ENCODE data around the gene TBX10.
"Not testable (repeated sequence)": the region's sequence is repeated elsewhere in the genome, so short reads cannot be mapped to it uniquely, and the experiment has no call there.

The TBX10 gene

DNA sequence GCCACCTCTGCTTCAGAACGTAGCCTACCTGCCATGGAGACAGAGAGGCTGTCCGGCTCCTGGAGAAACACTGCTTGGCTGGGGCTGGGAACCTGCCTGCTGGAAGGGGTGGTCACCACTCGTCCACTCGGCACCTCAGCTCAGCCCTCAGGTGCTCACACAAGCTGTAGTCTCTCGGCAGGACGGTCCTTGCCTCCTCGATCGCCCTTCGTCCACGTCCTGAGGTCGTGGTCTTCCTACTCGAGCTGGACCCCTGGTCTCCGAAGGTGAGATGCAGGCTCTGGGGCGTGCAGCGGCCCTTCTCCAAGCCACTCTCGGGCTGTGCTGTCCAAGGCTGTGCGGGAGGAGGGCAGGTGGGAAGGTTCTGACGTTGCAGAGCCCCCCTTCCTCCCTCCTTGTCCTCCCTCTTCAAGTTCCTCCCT, at the start of gene TBX10:
Gene TBX10, minus strand, starts transcription at position 326 of the 422 bp plus-strand sequence. Its CDS starts 291 bp downstream, at position 35.
- Histone ChIP-seq H3K9me2 (replicated peaks; ENCODE audit: insufficient read depth, low read length) (no peaks in the 10 kb centered on the region), H3F3A (ENCODE audit: insufficient read depth) (0 out of 2 replicates have a peak, but pooled peaks cover 2% of the 10 kb centered on the region), H3K9me3 (ENCODE audit: insufficient read depth, low read length) (peaks cover 4% of the 10 kb centered on the region; the same call in 1 of the 2 replicates), H4K20me1 (ENCODE audit: low read depth, low read length) (no peaks in the 10 kb centered on the region), H3K79me2 (ENCODE audit: insufficient read depth, low read length) (no peaks in the 10 kb centered on the region), H3K36me3 (ENCODE audit: low read length) (no peaks in the 10 kb centered on the region), H3K9ac (ENCODE audit: low read length) (no peak within 1 kb of the TSS), H3K27ac (ENCODE audit: low read depth, low read length) (no peak within 1 kb of the TSS), H3K27me3 (ENCODE audit: low read length) (no peaks in the 10 kb centered on the region), H3K4me3 (ENCODE audit: insufficient read depth, low read length, poor library complexity, severe bottlenecking) (no peak within 1 kb of the TSS), H2AFZ (ENCODE audit: low read depth, low read length, severe bottlenecking) (no peak within 1 kb of the TSS), H3K4me2 (ENCODE audit: low read depth, low read length, poor library complexity, severe bottlenecking) (no peak within 1 kb of the TSS)
- TF ChIP-seq, protein P1, sequence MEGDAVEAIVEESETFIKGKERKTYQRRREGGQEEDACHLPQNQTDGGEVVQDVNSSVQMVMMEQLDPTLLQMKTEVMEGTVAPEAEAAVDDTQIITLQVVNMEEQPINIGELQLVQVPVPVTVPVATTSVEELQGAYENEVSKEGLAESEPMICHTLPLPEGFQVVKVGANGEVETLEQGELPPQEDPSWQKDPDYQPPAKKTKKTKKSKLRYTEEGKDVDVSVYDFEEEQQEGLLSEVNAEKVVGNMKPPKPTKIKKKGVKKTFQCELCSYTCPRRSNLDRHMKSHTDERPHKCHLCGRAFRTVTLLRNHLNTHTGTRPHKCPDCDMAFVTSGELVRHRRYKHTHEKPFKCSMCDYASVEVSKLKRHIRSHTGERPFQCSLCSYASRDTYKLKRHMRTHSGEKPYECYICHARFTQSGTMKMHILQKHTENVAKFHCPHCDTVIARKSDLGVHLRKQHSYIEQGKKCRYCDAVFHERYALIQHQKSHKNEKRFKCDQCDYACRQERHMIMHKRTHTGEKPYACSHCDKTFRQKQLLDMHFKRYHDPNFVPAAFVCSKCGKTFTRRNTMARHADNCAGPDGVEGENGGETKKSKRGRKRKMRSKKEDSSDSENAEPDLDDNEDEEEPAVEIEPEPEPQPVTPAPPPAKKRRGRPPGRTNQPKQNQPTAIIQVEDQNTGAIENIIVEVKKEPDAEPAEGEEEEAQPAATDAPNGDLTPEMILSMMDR (IDR thresholded peaks at IDR 0.05; ENCODE audit: insufficient read depth, low read length, poor library complexity, severe bottlenecking), result no peak
- no peak for TF ChIP-seq EZH2phosphoT487 (conservative IDR thresholded peaks at IDR 0.05; ENCODE audit: low read length)

DNA sequence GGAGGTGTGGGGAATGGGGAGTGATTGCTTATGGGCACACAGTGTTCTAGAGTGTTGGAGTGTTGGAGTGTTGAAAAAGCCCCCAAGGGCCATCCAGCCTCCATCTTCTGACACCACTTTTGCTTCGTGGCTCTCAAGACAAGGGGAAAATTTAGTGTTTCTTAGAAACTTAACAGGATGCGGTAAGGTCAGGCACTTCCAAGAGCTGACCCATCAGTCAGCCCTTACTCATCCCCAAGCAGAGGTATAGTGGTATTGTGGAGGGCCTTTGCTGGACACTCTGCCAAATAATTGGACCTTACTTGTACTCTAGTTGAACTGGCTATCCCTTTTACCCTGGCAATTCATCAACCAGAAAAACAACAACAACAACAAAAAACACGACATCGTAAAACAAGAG, 49.6 kb upstream of the TBX10 start:
- H3K27me3 ChIP-seq (ENCODE audit: low read length), result no peaks in the 10 kb centered on the region
- no peaks in the 10 kb centered on the region for H3K9me2 ChIP-seq (replicated peaks; ENCODE audit: insufficient read depth, low read length)
- H3K27ac ChIP-seq (ENCODE audit: low read depth, low read length), result no peak overlapping the region
- H2AFZ ChIP-seq (ENCODE audit: low read depth, low read length, severe bottlenecking), result no peak overlapping the region
- H3K79me2 ChIP-seq (ENCODE audit: insufficient read depth, low read length), result no peaks in the 10 kb centered on the region
- no peak for TF ChIP-seq EZH2phosphoT487 (conservative IDR thresholded peaks at IDR 0.05; ENCODE audit: low read length)
- TF ChIP-seq, protein P1 (IDR thresholded peaks at IDR 0.05; ENCODE audit: insufficient read depth, low read length, poor library complexity, severe bottlenecking), result no peak
- no peak overlapping the region for H3K4me2 ChIP-seq (ENCODE audit: low read depth, low read length, poor library complexity, severe bottlenecking)
- H3K36me3 ChIP-seq (ENCODE audit: low read length), result no peaks in the 10 kb centered on the region
- H3K4me3 ChIP-seq (ENCODE audit: insufficient read depth, low read length, poor library complexity, severe bottlenecking), result no peak overlapping the region
- H4K20me1 ChIP-seq (ENCODE audit: low read depth, low read length), result no peaks in the 10 kb centered on the region
- no peaks in the 10 kb centered on the region for H3F3A ChIP-seq (ENCODE audit: insufficient read depth)
- H3K9ac ChIP-seq (ENCODE audit: low read length), result no peak overlapping the region
- no peaks in the 10 kb centered on the region for H3K9me3 ChIP-seq (ENCODE audit: insufficient read depth, low read length)

DNA sequence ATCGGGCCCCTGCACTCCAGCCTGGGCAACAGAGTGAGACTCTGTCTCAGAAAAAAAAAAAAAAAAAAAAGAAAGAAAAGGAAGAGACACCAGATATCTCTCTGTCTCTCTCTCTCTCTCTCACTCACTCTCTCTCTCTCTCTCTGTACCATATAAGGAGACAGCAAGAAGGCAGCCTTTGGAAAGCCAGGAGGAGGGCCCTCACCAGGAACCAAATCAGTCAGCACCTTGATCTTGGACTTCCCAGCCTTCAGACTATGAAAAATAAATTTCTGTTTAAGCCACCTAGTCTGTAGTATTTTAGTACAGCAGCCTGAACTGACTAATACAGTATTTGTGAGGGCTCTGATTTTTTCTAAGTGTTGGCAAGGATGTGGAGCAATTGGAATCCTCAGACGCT, 48.4 kb upstream of the TBX10 start:
- Histone ChIP-seq H3K79me2 (ENCODE audit: insufficient read depth, low read length) (no peaks in the 10 kb centered on the region), H3K4me2 (ENCODE audit: low read depth, low read length, poor library complexity, severe bottlenecking) (no peak overlapping the region), H3K4me3 (ENCODE audit: insufficient read depth, low read length, poor library complexity, severe bottlenecking) (no peak overlapping the region), H3K36me3 (ENCODE audit: low read length) (no peaks in the 10 kb centered on the region), H3K27ac (ENCODE audit: low read depth, low read length) (no peak overlapping the region), H4K20me1 (ENCODE audit: low read depth, low read length) (no peaks in the 10 kb centered on the region), H2AFZ (ENCODE audit: low read depth, low read length, severe bottlenecking) (no peak overlapping the region), H3F3A (ENCODE audit: insufficient read depth) (no peaks in the 10 kb centered on the region), H3K9ac (ENCODE audit: low read length) (no peak overlapping the region), H3K27me3 (ENCODE audit: low read length) (no peaks in the 10 kb centered on the region), H3K9me3 (ENCODE audit: insufficient read depth, low read length) (no peaks in the 10 kb centered on the region), H3K9me2 (replicated peaks; ENCODE audit: insufficient read depth, low read length) (no peaks in the 10 kb centered on the region)
- no peak for TF ChIP-seq EZH2phosphoT487 (conservative IDR thresholded peaks at IDR 0.05; ENCODE audit: low read length)
- TF ChIP-seq, protein P1 (IDR thresholded peaks at IDR 0.05; ENCODE audit: insufficient read depth, low read length, poor library complexity, severe bottlenecking), result no peak

DNA sequence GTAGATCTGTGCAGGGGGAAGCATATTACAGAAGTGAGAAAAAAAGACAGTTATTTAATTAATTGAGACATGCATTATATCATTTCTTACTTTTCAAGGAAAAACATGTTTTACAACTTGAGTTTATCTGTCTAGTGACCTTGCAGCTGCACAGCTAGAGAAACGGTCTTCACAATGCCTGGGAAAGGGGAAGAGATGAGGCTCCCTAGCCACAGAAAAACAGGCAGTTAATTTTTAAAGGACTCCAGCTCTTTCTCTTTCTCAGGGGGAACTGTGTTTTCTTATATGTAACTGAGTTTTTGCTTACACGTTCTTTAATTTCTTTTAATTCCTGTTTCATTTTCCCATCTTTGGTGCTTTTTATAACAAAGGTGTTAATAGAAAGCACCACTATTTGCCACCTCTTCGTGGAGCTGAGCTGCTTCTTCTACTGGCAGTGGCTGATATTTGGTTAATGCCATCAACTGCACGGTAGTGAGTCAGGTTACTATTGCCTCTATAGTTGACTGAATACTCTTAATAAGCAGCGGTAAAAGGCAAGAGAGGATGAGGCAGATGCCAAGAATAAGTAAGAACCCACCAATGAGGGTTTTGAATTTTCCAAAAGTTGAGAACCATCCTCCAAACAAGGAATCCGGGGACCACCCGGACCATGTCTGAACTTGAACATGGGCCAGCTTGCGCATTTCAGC, 46.2 kb upstream of the TBX10 start:
- not testable (repeated sequence) for H3K9ac ChIP-seq (ENCODE audit: low read length); H3K9me2 ChIP-seq (replicated peaks; ENCODE audit: insufficient read depth, low read length)

DNA sequence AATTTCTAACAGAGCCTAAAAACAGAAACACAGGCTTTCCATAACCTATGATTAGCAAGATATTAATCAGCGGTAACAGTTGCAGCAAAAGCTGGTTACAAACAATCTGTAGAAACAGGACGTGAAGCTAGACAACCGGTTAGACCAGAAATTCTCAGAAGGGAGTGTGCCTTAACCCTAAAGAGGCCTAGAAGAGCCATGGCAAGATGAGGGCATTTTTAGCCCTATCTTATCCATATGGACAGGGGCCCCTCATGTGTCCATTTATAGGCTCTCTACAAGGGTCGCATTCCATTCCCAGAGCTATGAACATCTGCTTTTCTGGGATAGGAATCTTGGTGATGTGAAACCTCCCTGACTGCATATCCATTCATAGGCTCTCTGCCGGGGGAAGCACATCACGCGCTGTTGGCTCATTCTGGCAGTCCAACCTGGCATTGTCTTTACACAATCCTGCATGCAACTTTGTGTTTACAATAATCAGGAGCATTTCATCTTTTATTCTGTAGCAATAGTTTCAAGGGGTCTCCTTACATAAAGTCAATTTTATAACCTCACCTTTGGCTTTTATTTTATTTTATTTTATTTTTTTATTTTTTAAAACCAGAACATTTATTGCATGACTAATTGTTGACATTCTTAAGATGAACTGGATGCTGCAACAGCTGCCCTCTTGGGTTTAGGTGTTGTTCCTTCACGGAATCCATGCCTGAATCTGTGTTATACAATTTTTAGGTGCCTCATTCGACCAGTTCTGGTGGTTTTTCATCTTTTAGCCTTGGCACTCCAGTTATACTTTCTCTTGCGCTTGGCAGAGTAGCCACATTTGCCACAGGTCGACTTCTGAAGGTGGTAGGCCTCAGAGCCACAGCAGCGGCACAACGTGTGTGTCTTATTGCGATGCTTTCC, 42.8 kb upstream of the TBX10 start:
- H3F3A ChIP-seq (ENCODE audit: insufficient read depth); H2AFZ ChIP-seq (ENCODE audit: low read depth, low read length, severe bottlenecking); H4K20me1 ChIP-seq (ENCODE audit: low read depth, low read length); H3K79me2 ChIP-seq (ENCODE audit: insufficient read depth, low read length); H3K9me2 ChIP-seq (replicated peaks; ENCODE audit: insufficient read depth, low read length); H3K27ac ChIP-seq (ENCODE audit: low read depth, low read length); H3K9me3 ChIP-seq (ENCODE audit: insufficient read depth, low read length); H3K9ac ChIP-seq (ENCODE audit: low read length); H3K36me3 ChIP-seq (ENCODE audit: low read length); H3K27me3 ChIP-seq (ENCODE audit: low read length); H3K4me2 ChIP-seq (ENCODE audit: low read depth, low read length, poor library complexity, severe bottlenecking); H3K4me3 ChIP-seq (ENCODE audit: insufficient read depth, low read length, poor library complexity, severe bottlenecking): not testable (repeated sequence)

More for the DNA sequence above, 46.2 kb upstream of the TBX10 start:
- not testable (repeated sequence) for H3F3A ChIP-seq (ENCODE audit: insufficient read depth); H3K9me3 ChIP-seq (ENCODE audit: insufficient read depth, low read length); H3K4me3 ChIP-seq (ENCODE audit: insufficient read depth, low read length, poor library complexity, severe bottlenecking); H3K79me2 ChIP-seq (ENCODE audit: insufficient read depth, low read length); H2AFZ ChIP-seq (ENCODE audit: low read depth, low read length, severe bottlenecking); H3K4me2 ChIP-seq (ENCODE audit: low read depth, low read length, poor library complexity, severe bottlenecking); H3K27me3 ChIP-seq (ENCODE audit: low read length); H4K20me1 ChIP-seq (ENCODE audit: low read depth, low read length); H3K36me3 ChIP-seq (ENCODE audit: low read length); H3K27ac ChIP-seq (ENCODE audit: low read depth, low read length)
